GM12892 (cell line): Measurements from ENCODE around the gene MYO16.

Experiments
- POLR2AphosphoS5 ChIP-seq: IDR thresholded peaks from 2 replicates; pipeline ENCODE4 v1.6.1; 2011; ENCODE audit warnings: low read depth, low read length, control low read depth
- TAF1 ChIP-seq: IDR thresholded peaks from 2 replicates; pipeline ENCODE4 v1.6.1; 2011; ENCODE audit warnings: low read depth, mild to moderate bottlenecking, control low read depth, low read length, borderline replicate concordance

- TF ChIP-seq TAF1: no peak
- TF ChIP-seq POLR2AphosphoS5: no peak
Measured at GRCh38 chr13:109163037-109163379, 533.6 kb downstream of the MYO16 start.
